Mucosa of gallbladder (tissue), 1 donor: ENCODE results near the gene NMT2. TPM values are rescaled to one million over a fixed set of nuclear protein-coding genes. Genes with fewer than 3 reads are reported as not detected.

Experiments
- DNase-seq: peaks from one replicate; pipeline ENCODE4 v3.0.0-alpha.2; 2020; ENCODE audit warnings: low spot score
- total RNA-seq: library from RNA; stranded (reverse); gene quantifications from one replicate; pipeline ENCODE4 v1.2.1, GENCODE V29; 2021
- donor health status: DM: no; HTN: no; CAD: no.

The NMT2 gene
- total RNA-seq, 1 donor from 2014 or later, result 23.3 TPM

GRCh38 chr10:15141136-15142054, 27.1 kb downstream of the NMT2 start:
- no peak for DNase-seq

- DNase-seq, result no peak
These were observed 27.8 kb downstream of the NMT2 start for GRCh38 chr10:15140698-15141097.

- no peak for DNase-seq
These were observed 30.9 kb downstream of the NMT2 start for GRCh38 chr10:15137636-15138035.

- DNase-seq, result no peak
These were observed 31.5 kb downstream of the NMT2 start for GRCh38 chr10:15137036-15137359.

- no peak for DNase-seq
These were observed 32.1 kb downstream of the NMT2 start for GRCh38 chr10:15136129-15137035.

- no peak for DNase-seq
These were observed 37.2 kb downstream of the NMT2 start for GRCh38 chr10:15131330-15131729.

GRCh38 chr10:15124908-15125307, 43.6 kb downstream of the NMT2 start:
- no peak for DNase-seq

GRCh38 chr10:15124190-15124589, 44.3 kb downstream of the NMT2 start:
- no peak for DNase-seq

GRCh38 chr10:15123749-15124184, 44.7 kb downstream of the NMT2 start:
- no peak for DNase-seq

GRCh38 chr10:15122477-15123030, 45.9 kb downstream of the NMT2 start:
- DNase-seq, result no peak

- DNase-seq, result no peak
These were observed 46.8 kb downstream of the NMT2 start for GRCh38 chr10:15121707-15122106.

- DNase-seq, result no peak
These were observed 48.0 kb downstream of the NMT2 start for GRCh38 chr10:15120523-15120922.

- DNase-seq, result no peak
These were observed 49.9 kb downstream of the NMT2 start for GRCh38 chr10:15118615-15119014.

GRCh38 chr10:15116225-15116624, 52.3 kb downstream of the NMT2 start:
- DNase-seq, result no peak

- DNase-seq, result no peak
These were observed 54.7 kb downstream of the NMT2 start for GRCh38 chr10:15113766-15114165.

GRCh38 chr10:15112657-15113056, 55.8 kb downstream of the NMT2 start:
- DNase-seq, result no peak

- peak; percentile 72 for DNase-seq
These were observed 62.0 kb downstream of the NMT2 start for GRCh38 chr10:15106352-15107013.

GRCh38 chr10:15103513-15103912, 65.0 kb downstream of the NMT2 start:
- DNase-seq, result no peak

- no peak for DNase-seq
These were observed 68.6 kb downstream of the NMT2 start for GRCh38 chr10:15099886-15100285.

GRCh38 chr10:15097011-15097812, 71.3 kb downstream of the NMT2 start, which contains the start of gene RPP38:
Gene RPP38 (plus strand): TSS chr10:15097355. CDS start chr10:15103315, 5,960 bp downstream.
- DNase-seq, result peak; percentile 97

- DNase-seq, result no peak
These were observed 71.9 kb downstream of the NMT2 start for GRCh38 chr10:15096661-15097010.
